ENCODE measurements around the gene CDKN2D. TPM values are rescaled to one million over a fixed set of nuclear protein-coding genes. Genes with fewer than 3 reads are reported as not detected.

CDKN2D gene
- total and polyA plus RNA-seq, 10 of the 15 experiments (the other 5 are each of a cell fraction or from before 2014, with no cell fraction given), result 0.53 to 17.2 (median 6.7) TPM

DNA sequence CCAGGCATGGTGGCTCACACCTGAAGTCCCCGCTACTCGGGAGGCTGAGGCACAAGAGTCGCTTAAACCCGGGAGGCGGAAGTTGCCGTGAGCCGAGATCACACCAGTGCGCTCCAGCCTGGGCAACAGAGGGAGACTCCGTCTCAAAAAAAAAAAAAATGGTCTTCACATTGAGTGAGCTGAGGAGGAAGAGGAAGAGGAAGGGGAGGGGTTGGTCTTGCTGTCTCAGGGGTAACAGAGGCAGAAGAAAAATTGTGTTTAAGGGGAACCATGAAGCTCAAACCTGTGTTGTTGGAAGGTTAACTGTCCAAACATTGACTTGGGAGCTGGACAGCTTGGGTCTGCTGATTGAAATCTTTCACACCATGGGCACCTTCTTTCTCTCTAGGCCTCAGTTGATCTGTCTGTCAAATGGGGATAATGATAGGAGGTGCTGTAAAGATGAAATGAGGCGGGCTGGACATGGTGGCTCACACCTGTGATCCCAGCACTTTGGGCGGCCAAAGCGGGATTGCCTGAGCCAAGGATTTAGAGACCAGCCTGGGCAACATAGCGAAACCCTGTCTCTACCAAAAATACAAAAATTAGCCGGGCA is 46.7 kb upstream of the CDKN2D start:
- CTCF ChIA-PET, result no interaction called here
- TF ChIP-seq WRNIP1 (IDR thresholded peaks at IDR 0.05; ENCODE audit: borderline replicate concordance, low read depth, low read length) (no peak), ZZZ3 (IDR thresholded peaks at IDR 0.05; ENCODE audit: control insufficient read depth, insufficient read length, low read depth) (no peak), ZNF384 (IDR thresholded peaks at IDR 0.05; ENCODE audit: borderline replicate concordance, low read depth, low read length) (no peak), CREM (IDR thresholded peaks at IDR 0.05; ENCODE audit: low read depth) (no peak), ZNF622 (IDR thresholded peaks at IDR 0.05) (no peak), HDAC6 (IDR thresholded peaks at IDR 0.05; ENCODE audit: unreplicated experiment) (no peak), RB1 (IDR thresholded peaks at IDR 0.05; ENCODE audit: borderline replicate concordance) (no peak)
- TF ChIP-seq, protein P1, sequence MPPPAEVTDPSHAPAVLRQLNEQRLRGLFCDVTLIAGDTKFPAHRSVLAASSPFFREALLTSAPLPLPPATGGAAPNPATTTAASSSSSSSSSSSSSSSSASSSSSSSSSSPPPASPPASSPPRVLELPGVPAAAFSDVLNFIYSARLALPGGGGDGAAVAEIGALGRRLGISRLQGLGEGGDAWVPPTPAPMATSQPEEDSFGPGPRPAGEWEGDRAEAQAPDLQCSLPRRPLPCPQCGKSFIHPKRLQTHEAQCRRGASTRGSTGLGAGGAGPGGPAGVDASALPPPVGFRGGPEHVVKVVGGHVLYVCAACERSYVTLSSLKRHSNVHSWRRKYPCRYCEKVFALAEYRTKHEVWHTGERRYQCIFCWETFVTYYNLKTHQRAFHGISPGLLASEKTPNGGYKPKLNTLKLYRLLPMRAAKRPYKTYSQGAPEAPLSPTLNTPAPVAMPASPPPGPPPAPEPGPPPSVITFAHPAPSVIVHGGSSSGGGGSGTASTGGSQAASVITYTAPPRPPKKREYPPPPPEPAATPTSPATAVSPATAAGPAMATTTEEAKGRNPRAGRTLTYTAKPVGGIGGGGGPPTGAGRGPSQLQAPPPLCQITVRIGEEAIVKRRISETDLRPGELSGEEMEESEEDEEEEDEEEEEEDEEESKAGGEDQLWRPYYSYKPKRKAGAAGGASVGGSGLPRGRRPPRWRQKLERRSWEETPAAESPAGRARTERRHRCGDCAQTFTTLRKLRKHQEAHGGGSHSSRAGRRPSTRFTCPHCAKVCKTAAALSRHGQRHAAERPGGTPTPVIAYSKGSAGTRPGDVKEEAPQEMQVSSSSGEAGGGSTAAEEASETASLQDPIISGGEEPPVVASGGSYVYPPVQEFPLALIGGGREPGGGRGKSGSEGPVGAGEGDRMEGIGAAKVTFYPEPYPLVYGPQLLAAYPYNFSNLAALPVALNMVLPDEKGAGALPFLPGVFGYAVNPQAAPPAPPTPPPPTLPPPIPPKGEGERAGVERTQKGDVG (CRISPR knock-in tag; IDR thresholded peaks at IDR 0.05), result no peak
- TF ChIP-seq, protein P2, sequence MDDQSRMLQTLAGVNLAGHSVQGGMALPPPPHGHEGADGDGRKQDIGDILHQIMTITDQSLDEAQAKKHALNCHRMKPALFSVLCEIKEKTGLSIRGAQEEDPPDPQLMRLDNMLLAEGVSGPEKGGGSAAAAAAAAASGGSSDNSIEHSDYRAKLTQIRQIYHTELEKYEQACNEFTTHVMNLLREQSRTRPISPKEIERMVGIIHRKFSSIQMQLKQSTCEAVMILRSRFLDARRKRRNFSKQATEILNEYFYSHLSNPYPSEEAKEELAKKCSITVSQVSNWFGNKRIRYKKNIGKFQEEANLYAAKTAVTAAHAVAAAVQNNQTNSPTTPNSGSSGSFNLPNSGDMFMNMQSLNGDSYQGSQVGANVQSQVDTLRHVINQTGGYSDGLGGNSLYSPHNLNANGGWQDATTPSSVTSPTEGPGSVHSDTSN (IDR thresholded peaks at IDR 0.05; ENCODE audit: insufficient replicate concordance, low read depth, low read length), result no peak
- no peaks in the 10 kb centered on the region; the same call in 2 of the 3 replicates for H3K9me3 ChIP-seq (replicated peaks; ENCODE audit: control insufficient read depth, insufficient read depth, low read length)
- intact Hi-C loops (cut with micrococcal nuclease; ENCODE audit: unreplicated experiment), result no loop called here
- no peak overlapping the region for H3K27ac ChIP-seq (ENCODE audit: control insufficient read depth, insufficient read depth)
- in situ Hi-C loops (cut with MboI), result no loop called here
- H2AFZ ChIP-seq (ENCODE audit: control insufficient read depth, low read depth, low read length), result no peak overlapping the region
- no peak overlapping the region for H3K4me3 ChIP-seq
- H3K4me2 ChIP-seq (ENCODE audit: control insufficient read depth, insufficient read depth), result no peak overlapping the region
- no peaks in the 10 kb centered on the region for H3K27me3 ChIP-seq (replicated peaks in 1 of 2; ENCODE audit: control insufficient read depth in 2 of 2, insufficient read depth in 2 of 2, low read length in 1 of 2)
- H3K79me2 ChIP-seq (ENCODE audit: control insufficient read depth, insufficient read depth, low read length), result no peaks in the 10 kb centered on the region; the same call in 1 of the 2 replicates
- H3K9ac ChIP-seq (ENCODE audit: control insufficient read depth, insufficient read depth, low read length), result no peak overlapping the region
- no peak for FAIRE-seq
- H3K36me3 ChIP-seq (ENCODE audit: control insufficient read depth in 2 of 2, insufficient read depth in 2 of 2, low read length in 1 of 2), result peaks cover 0 to under 1% of the 10 kb centered on the region in 2 experiments; a peak in 2 of 4 replicates
- BruUV-seq (replicated peaks), result no TSS peak
- RAD21 ChIA-PET (ENCODE audit: unreplicated experiment), result no interaction called here
- POLR2A ChIA-PET, result interaction anchor here (0.6 to 1.2 kb wide), 3 partner anchors 11 to 20 kb away, joined by 3 to 5 read pairs (median 4); no protein-coding TSS in a partner anchor
- ATAC-seq, result no peak
- SMC1A ChIA-PET (ENCODE audit: uncharacterized antibody, unreplicated experiment), result interaction anchor here (1.0 to 1.6 kb wide), 2 partner anchors 28 to 35 kb away, joined by 4 to 6 read pairs; no protein-coding TSS in a partner anchor
- DNase-seq (ENCODE audit: low read depth, low spot score), result no peak
- no peaks in the 10 kb centered on the region for H4K20me1 ChIP-seq (ENCODE audit: control insufficient read depth, insufficient read depth)
- 94% methylated on average over 14 of the region's 14 CpGs for WGBS (ENCODE audit: insufficient coverage, insufficient replicate concordance, low lambda C conversion rate, missing lambda C conversion rate)
- no peaks in the 10 kb centered on the region for H3K4me1 ChIP-seq (ENCODE audit: control insufficient read depth, insufficient read depth, low read length)

Data from GM12878 (cell line).